ENCODE data around the gene HOXB1. TPM values are rescaled to one million over a fixed set of nuclear protein-coding genes. Genes with fewer than 3 reads are reported as not detected.

Gene HOXB1
- total RNA-seq, 1 experiment from 2014 or later = not detected

DNA sequence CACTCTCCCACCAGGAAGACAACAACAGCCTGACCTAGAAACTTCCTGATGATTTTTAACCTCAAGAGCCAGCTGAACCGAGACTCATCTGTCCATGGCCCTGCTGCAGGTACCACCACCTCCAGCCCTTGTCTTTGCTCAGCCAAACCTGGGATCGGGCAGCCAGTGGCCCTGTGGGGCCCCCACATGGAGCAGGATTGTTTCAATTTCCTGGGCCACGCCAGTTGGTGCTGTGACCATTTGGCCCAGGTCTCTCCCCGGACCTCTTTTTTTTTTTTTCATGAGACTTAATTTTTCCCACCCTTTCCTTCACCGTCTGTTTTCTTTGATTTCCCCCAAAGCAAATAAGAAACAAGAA is 22.4 kb upstream of the HOXB1 start:
- Histone ChIP-seq H3K4me3 (ENCODE audit: low read depth in 2 of 2, low read length in 2 of 2) (peak overlapping the region; percentile 52 to 61), H3K36me3 (ENCODE audit: control insufficient read depth, insufficient read depth, low read length) (peaks cover 26% of the 10 kb centered on the region), H3K27me3 (ENCODE audit: control insufficient read depth, insufficient read depth, low read length) (no peaks in the 10 kb centered on the region), H3K9me3 (ENCODE audit: control insufficient read depth, insufficient read depth, low read depth, low read length) (no peaks in the 10 kb centered on the region), H3K4me1 (ENCODE audit: control insufficient read depth, insufficient read depth, low read length) (peaks cover 79% of the 10 kb centered on the region), H3K27ac (ENCODE audit: low read length) (peak overlapping the region; percentile 99)
- ATAC-seq (peak; percentile 3), DNase-seq (ENCODE audit: low read depth, low spot score) (no peak)
- CTCF ChIA-PET = no interaction called here
- BruUV-seq (replicated peaks) = TSS peak; percentile 63
- intact Hi-C loops (cut with micrococcal nuclease; ENCODE audit: unreplicated experiment) = no loop called here
- TF ChIP-seq, protein P1, sequence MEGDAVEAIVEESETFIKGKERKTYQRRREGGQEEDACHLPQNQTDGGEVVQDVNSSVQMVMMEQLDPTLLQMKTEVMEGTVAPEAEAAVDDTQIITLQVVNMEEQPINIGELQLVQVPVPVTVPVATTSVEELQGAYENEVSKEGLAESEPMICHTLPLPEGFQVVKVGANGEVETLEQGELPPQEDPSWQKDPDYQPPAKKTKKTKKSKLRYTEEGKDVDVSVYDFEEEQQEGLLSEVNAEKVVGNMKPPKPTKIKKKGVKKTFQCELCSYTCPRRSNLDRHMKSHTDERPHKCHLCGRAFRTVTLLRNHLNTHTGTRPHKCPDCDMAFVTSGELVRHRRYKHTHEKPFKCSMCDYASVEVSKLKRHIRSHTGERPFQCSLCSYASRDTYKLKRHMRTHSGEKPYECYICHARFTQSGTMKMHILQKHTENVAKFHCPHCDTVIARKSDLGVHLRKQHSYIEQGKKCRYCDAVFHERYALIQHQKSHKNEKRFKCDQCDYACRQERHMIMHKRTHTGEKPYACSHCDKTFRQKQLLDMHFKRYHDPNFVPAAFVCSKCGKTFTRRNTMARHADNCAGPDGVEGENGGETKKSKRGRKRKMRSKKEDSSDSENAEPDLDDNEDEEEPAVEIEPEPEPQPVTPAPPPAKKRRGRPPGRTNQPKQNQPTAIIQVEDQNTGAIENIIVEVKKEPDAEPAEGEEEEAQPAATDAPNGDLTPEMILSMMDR (IDR thresholded peaks at IDR 0.05) = no peak
- TF ChIP-seq, protein P2, sequence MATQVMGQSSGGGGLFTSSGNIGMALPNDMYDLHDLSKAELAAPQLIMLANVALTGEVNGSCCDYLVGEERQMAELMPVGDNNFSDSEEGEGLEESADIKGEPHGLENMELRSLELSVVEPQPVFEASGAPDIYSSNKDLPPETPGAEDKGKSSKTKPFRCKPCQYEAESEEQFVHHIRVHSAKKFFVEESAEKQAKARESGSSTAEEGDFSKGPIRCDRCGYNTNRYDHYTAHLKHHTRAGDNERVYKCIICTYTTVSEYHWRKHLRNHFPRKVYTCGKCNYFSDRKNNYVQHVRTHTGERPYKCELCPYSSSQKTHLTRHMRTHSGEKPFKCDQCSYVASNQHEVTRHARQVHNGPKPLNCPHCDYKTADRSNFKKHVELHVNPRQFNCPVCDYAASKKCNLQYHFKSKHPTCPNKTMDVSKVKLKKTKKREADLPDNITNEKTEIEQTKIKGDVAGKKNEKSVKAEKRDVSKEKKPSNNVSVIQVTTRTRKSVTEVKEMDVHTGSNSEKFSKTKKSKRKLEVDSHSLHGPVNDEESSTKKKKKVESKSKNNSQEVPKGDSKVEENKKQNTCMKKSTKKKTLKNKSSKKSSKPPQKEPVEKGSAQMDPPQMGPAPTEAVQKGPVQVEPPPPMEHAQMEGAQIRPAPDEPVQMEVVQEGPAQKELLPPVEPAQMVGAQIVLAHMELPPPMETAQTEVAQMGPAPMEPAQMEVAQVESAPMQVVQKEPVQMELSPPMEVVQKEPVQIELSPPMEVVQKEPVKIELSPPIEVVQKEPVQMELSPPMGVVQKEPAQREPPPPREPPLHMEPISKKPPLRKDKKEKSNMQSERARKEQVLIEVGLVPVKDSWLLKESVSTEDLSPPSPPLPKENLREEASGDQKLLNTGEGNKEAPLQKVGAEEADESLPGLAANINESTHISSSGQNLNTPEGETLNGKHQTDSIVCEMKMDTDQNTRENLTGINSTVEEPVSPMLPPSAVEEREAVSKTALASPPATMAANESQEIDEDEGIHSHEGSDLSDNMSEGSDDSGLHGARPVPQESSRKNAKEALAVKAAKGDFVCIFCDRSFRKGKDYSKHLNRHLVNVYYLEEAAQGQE (IDR thresholded peaks at IDR 0.05; ENCODE audit: insufficient read depth in 1 of 2, low read depth in 2 of 2, low read length in 1 of 2) = no peak
- TF ChIP-seq SIN3A (IDR thresholded peaks at IDR 0.05; ENCODE audit: borderline replicate concordance, insufficient read depth, low read depth, low read length) (no peak), TCF7L2 (IDR thresholded peaks at IDR 0.05; ENCODE audit: low read depth, low read length) (no peak)
- in situ Hi-C loops (cut with HindIII; ENCODE audit: low pct_unique_long_range_greater_than_20kb, low sequenced_read_pairs) = no loop called here
- POLR2A ChIA-PET = interaction anchor here (0.7 kb wide), 1 partner anchor 14 kb away, joined by 3 read pairs; no protein-coding TSS in a partner anchor

DNA sequence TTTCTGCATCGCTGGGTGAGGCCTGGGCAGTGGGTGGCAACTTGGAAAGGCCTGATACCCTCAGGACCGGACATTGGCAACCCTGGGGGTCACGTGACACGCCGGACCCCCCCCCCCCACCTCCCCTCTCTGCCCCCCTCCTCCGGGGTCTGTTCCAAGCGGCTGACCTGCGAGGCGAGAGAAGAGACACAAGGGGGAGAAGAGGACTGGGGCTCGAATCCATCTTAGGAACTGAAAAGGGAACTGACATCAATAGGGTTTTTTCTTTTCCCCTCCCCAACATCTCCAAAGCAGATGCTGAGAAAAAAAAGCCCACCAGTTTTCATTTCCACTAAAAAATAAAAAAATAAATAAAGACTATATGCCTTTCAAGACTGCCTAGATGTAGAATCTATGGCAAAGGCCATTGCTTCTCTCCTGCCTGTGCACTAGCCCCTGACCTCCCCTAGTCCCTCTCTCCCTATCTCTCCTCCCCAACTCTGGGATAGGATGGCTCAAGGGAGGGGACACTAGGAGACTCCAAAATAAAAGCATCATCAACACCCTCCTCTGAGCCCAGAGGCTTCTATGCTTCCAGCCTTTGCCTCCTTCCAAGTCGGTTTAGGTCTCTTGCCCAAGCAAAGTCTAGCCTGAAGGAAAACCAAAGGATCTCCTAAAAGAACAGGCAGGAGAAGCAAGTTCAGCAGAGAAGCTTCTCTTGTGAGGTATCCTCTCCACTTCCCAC is 21.8 kb upstream of the HOXB1 start:
- no peaks in the 10 kb centered on the region for H3K27me3 ChIP-seq (ENCODE audit: control insufficient read depth, insufficient read depth, low read length)
- no TSS peak for BruUV-seq (replicated peaks)
- ChIA-PET CTCF (interaction anchor here (0.7 to 0.9 kb wide), 2 partner anchors 10 to 52 kb away, joined by 3 to 4 read pairs; no protein-coding TSS in a partner anchor), POLR2A (interaction anchor here (0.7 kb wide), 1 partner anchor 15 kb away, joined by 3 read pairs; no protein-coding TSS in a partner anchor)
- H3K4me3 ChIP-seq (ENCODE audit: low read depth in 2 of 2, low read length in 2 of 2) = peak overlapping the region; percentile 52 to 61
- H3K27ac ChIP-seq (ENCODE audit: low read length) = peak overlapping the region; percentile 99
- DNase-seq (ENCODE audit: low read depth, low spot score) = no peak
- in situ Hi-C loops (cut with HindIII; ENCODE audit: low pct_unique_long_range_greater_than_20kb, low sequenced_read_pairs) = no loop called here
- peaks cover 79% of the 10 kb centered on the region for H3K4me1 ChIP-seq (ENCODE audit: control insufficient read depth, insufficient read depth, low read length)
- intact Hi-C loops (cut with micrococcal nuclease; ENCODE audit: unreplicated experiment) = no loop called here
- H3K36me3 ChIP-seq (ENCODE audit: control insufficient read depth, insufficient read depth, low read length) = peaks cover 26% of the 10 kb centered on the region
- no peaks in the 10 kb centered on the region for H3K9me3 ChIP-seq (ENCODE audit: control insufficient read depth, insufficient read depth, low read depth, low read length)
- peak; percentile 35 for ATAC-seq
- TF ChIP-seq, protein P2 (IDR thresholded peaks at IDR 0.05; ENCODE audit: insufficient read depth in 1 of 2, low read depth in 2 of 2, low read length in 1 of 2) = no peak
- peak; percentile 80 for TF ChIP-seq POLR2AphosphoS5 (IDR thresholded peaks at IDR 0.05; ENCODE audit: low read depth, low read length)
